CD4-positive, alpha-beta T cell treated with Interferon alpha-2 for 1 hour (primary cell): Measurements from ENCODE around the gene JPH3.

Experiments used
- DNase-seq, 2 donors: peaks; one replicate each; pipeline ENCODE4 v3.0.0-alpha.2; 2020 to 2022

The JPH3 gene

DNA sequence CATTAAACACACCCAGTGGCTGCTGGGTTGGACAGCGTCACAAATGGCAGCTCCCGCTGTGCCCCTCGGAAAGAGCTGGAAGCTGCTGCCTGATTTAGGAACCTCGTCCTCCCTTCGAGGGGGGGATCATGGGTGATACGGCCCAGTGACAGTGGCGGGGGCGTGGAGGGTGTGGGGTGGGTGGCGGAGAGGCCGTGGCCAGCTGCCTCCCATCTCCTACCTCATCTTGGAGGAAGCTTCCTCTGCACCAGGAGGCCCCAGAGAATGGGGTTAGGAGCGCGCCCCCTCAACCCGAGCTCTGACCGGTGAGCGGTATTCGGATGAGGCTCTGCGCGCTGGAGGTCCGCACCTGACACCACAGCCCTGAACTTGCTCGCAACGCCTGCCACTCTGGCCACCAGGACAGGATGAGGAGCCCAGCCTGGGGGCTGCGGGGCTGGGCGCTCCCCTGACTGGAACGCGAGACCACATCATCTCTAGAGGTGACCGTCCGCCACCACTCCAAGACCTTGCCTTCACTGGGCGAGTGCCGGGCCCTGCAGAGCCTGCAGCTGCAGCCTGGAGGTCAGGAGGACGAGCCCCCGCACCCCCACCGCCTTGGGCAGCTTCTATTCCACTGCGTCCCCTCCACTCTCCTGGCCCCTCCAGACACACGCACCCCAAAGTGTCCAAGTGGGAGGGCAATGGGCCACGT is 82.5 kb downstream of the JPH3 start:
- no peak for DNase-seq

DNA sequence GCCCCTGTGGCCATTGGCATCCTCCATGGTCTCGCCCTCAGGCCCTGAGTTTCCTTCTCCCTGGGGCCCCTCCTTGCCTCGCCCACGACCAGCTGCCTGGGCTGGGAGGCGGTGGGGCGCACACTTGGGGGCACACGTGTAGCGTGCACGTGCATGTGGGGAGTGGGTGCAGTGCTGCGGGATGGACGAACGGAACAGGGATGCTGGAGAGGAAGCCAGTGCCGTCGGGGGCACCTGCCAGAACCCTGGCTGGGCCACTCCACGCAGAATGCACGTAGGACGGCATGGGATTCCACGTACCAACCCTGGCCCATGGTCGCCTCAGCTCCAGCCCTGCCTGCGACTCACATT is 83.1 kb downstream of the JPH3 start:
- DNase-seq, result no peak

DNA sequence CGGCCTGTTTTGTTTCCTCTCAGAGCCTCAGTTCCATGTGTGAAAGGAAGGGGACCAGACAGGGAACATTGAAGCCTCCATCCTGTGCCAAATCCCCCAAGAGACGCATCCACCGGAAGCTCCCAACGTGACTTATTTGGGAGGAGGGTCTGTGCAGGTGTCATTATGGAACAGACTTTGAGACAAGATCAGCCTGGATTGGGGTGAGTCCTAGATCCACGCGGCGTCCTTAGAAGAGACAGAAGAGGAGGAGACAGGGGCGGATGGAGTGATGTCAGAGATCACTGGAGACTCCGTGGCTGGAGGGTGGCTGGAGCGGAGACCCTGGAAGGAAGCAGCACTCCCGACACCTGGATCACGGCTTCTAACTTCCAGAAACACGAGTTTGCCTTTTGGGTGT is 83.5 kb downstream of the JPH3 start:
- DNase-seq, result no peak

DNA sequence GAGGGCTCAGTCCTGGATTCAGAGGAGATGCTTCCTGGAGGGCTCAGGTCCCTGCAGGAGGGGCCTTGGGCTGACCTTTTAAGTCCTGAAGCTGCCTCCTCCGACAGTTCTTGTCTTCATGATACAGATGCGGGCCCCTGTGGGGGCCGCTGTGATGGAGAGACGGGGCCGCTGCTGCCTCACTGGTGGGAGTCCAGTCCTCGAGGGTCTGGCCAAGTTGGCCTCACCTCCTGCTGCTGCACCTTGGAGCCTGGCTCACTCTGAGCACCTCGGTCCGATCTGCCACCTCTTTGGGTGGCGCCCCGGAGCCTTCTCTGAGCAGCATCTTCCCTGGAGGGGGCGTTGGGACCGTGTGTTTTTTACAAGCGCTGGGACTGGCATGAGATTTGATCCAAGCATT is 84.4 kb downstream of the JPH3 start:
- no peak for DNase-seq

DNA sequence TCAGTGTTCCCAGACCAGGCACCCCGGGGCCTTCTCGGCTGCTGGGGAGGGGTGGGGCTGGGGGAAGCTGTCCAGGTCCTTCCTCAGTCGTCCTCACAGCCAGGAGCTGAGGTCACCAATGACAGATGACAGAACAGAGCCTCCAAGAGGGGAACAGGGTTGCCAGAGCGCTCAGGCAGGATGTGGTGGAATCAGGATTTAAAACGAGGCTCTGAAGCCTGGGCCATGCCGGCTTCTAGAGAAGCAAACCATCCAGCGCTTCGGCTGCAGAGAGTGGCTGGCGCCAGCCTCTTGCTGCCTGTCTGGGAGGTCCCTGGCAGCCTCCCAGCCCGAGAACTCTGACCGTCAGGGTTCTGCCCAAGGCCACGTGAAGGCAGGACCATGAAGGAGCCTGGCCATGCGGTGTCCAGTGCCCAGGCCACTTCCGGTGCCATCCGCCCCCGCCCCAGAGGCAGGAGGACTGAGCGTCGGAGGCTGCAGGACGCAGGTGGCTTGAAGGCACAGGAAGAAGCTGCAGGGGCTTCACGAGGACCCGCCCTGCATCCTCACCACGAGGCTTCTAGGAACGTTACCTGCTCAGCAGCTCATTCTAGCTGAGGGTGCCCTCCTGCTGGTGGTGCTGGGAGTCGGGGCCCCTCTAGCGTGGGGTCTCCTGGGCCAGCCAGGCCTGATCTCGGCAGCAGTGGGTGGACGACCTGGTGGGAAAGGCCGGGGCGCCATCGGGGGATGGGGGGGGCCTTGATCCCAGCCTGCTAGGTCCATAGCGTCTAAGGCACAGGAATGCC is 85.0 kb downstream of the JPH3 start:
- DNase-seq, result no peak

DNA sequence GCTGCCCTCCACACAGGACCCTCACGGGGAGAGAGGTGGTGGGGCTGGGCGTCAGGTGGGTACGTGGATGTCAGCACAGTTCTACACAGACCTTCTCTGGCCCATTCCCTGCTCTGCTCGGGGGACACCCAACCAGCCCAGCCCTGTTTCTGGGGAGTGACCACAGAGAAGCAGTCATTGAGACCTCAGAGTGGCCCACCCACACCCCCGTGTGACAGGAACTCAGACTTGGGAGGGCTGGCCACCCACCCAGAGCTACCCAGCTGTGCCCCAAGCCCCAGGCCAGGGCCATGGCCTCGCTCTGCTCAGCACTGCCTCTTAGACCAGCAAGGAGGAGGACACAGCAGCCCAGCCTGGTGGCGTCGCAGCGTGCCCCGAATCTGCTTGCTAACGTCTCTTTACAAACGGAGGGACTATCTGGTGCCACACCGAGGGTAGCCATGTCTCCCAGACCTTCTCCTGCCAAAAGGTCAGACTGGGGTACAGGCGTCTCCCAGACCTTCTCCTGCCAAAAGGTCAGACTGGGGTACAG is 85.8 kb downstream of the JPH3 start:
- DNase-seq, result no peak

DNA sequence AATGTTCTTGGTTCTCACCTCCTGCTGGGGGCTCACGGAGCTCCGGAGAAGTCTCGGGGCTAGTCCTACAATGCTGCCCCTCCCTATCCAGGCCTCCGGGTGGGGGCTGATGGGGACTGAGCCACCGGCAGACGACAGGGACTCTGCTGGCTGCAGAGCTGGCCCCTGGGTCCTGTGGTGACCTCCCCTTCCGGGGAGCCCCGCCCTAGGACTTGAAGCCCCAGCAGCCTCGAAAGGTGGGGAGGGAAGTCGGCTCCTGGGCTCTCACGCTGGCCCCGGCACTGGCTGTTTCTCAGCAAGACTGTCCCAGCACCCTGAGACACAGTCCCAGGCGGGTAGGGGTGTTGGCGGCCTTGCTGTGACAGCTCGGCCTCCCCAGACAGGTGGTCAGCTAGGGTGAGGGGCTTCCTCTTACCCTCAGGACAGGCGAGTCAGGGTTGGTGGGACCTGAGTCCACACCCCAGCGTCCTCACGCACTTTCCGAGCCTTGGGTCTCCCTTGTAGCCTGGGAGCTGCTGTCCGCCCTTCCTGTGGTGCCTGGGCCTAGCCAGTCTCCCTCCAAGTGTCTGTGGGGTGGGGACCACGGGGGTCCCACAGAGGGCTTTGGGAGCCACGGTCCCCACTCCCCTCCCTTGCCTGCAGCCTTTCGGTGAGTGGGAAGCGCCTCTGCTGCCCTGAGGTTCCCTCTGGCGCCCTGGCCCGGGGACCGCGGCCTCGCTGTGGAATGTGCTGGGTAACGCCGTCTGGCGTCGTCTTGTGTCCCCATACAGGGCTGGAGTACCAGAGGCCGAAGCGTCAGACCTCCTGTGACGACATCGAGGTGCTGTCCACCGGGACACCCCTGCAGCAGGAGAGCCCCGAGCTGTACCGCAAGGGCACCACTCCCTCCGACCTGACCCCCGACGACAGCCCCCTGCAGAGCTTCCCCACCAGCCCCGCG is 86.8 kb downstream of the JPH3 start:
- no peak for DNase-seq

DNA sequence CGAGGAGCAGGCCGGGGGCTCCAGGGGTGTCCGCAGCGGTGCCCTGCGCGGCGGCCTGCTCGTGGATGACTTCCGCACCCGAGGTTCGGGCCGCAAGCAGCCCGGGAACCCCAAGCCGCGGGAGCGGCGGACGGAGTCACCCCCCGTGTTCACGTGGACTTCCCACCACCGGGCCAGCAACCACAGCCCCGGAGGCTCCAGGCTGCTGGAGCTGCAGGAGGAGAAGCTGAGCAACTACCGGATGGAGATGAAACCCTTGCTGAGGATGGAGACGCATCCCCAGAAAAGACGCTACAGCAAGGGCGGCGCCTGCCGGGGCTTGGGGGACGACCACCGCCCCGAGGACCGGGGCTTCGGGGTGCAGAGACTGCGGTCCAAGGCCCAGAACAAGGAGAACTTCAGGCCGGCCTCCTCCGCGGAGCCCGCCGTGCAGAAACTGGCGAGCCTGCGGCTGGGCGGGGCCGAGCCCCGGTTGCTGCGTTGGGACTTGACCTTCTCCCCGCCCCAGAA is 87.7 kb downstream of the JPH3 start:
- DNase-seq, result no peak

DNA sequence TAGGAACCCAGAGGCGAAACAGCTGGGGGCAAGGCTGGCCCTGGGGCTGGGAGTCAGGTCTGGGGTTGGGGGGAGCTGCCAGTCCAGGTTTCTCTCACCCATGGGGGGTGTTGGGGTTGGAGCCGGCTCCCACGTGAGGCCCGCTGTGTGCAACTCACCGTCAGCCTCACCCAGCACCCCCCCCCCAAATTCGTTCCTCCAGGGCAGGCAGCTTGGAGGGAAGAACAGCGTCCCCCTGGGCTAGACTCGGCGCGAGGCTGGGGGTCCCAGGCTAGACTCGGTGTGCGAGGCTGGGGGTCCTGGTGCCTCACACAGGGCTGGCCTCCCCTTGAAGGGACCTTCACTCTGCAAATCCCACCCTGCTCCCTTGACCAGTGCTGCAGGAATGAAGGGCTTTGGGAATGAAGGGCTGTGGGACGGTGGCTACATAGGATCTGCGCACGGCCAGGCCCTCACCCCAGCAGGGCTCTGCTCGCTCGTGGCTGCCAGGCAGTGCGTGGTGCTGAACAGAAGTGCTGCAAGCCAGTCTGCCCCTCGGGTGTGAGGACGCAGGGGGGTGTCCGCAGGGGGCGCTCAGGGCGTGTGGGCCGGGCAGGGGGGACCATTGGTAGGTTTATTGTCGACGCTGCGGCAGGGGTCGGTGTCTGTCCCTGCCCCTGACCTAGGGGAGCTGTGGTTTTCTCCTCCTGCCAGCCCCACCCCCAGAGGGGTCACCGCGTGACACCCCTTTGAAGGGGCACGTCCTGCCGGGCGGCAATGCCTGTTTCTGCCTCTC is 88.8 kb downstream of the JPH3 start:
- no peak for DNase-seq

DNA sequence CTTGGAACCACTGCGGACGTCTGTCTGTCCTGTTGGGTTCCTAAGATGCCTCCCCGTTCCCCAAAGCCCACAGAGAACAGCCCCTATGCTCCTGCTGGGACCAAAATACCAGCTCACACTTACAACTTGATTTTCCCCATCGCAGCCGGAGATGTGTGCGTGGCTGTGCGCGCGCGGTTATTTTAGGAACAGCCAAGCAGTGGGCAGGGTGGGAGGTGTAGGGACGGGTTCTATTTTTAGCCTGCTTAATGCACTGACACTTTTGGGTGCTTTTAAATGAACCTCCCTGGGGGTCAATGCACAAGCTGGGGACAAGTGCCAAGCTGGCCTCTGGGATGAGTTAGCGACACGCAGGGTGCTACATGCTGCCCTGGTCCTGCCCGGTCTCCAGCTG is 89.4 kb downstream of the JPH3 start:
- DNase-seq, result no peak

DNA sequence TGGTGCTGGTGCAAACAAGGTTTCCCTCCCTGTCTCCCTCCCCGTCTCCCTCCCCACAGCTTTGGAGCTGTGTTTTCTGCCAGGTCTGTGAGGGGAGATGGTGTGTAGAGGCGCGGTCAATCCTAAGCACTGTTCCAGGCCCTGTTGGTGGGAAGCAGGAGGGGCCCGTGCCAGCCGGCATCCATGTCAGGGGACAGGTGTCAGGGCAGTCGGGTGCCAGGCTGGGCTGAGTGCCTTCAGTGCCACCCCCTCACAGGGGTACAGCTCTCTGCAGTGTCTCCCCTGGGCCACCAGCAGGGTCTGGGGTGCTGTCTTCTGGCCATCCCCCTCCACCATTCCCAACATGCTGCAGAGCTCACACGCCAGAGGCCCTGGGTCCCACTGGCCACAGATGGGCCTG is 89.9 kb downstream of the JPH3 start:
- no peak for DNase-seq

DNA sequence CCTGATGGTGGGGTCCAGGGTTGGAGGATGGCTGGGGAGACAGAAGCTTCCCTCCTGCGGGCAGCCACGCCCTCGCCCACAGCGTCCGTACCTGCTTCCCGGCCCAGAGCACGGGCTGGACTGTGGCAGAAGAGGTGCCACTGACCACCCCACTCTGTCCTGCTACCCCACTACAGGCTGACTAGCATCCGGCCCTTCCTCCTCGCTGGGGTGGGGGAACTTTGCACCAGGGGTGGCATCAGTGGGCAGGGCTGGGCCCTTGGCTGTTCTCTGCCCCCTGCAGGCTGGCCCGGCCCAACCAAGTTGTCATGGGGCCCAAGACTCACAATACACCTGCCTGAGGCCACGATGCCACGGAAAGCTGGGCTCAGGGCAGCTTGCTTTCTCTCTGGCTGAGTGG is 90.4 kb downstream of the JPH3 start:
- DNase-seq, result no peak

DNA sequence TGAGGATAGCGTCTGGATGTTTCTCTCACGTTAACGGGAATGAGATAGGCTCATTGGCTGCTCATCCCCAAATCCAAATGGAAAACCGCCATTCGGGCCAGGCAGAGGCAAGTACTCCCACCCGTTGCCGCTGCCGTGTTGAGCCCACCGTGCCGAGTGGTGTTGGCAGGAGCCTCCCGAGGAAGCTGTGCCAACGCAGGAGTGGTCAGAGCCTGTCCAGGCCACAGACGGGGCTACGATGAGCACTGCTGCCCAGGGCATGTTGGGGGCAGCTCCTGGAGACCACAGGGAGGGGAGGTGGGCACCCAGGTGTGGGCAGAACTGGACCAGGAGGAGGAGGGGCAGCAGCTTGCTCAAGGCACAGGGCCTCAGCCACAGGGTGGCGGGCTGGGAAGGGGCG is 91.5 kb downstream of the JPH3 start:
- no peak for DNase-seq

DNA sequence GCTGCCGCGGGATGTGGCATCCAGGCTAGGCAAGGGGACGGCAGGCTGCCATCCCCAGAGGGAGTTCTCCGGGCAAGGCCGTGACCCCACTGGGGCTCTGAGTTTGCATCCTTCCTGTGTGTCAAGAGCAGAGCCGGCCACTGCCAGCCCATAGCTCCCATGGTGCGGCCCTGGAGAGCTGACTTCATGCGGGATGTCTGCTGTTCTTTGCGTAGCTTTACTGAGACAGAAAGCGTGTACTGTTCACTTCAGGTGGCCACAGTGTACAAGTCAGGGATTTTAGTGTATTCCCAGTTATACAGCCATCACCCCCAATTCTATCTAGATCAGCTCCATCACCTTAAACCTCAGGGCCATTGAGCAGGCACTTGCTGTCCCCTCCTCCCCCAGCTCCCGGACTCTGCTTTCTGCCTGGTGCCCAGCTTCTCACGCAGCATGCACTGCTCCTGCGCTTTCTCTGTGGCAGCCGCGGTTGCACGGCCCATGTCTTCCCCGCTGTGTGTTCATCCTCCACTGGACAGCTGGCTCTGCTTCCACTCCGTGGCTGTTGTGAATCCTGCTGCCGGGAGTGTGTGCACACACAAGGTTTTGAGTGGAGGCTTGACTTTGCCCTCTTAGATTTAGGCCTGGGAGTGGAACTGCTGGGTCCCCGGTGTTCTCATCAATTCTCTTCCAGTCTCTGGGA is 92.3 kb downstream of the JPH3 start:
- no peak for DNase-seq

DNA sequence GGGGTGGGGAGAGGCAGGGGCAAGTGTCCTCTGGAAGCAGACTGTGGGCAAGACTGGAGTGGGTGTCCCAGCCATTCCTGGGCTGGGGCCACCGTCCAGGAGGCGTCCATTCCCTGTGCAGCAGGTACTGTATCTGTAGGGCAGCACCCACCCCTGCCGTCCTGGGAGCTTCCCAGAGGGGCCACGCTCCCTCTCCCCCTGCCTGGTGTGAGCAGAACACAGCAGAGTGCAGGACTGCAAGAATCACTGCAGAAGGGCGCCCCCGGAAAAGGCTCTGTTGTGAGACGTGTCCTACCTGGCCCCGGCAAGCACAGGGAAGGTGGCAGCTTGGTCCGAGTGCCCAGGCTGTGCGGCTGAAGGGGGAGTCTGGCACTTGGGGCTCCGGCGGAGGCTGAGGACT is 93.2 kb downstream of the JPH3 start:
- no peak for DNase-seq

DNA sequence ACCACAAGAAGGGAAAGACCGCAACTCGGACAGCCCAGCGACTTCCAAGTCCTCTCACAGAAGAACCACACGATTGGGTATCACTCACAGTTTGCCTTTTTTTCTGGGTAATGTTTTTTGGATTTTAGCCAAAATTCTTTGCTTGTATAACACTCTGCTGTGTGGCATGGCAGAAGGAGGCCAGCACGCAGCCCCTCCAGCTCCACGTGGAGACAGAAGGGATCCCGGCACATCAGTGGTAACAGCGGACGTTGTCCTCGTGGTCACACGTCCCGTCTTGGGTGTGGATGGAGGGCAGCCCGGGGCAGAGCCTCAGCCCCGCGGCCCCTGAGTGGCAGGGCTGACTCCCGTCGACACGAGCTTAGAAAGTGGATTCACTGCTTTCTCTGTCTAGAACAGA is 94.4 kb downstream of the JPH3 start:
- DNase-seq, result no peak

DNA sequence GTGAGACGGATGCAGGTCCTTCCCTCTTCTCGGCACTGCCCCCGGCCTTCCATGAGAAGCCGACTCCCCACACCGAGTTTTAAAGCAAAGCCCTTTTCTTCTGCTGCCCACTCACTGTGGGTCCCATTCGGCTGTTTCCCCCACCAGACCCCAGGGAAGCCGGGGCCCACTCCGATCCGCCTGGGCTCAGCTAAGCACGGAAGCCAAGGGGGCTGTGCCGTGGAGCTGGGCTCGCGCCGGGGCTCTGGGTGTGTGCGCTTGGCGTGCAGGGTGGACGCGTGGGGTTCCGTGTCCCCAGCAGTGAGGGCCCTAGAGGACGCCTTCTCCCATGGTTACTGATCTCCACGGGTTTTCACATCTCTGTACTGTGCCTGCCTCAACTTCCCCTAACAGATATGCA is 94.9 kb downstream of the JPH3 start:
- no peak for DNase-seq

DNA sequence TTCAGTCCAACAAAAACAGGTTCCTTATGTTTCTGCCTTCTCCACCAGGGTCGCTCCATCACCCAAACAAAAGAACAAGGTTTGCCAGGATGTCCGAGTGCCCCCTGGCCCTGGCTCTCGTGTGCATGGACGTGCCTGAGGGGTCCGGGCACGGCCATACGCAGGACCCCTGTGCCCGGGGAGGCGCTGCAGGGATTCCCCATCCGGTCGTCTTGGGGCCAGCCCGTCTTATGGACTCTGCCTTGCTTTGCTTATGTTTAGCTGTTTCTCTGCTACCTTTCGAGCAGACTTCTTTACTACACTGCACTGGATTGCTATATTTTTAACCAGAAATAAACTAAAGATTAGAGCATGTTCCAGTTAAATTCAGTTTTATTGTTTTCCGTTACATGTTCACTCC is 95.5 kb downstream of the JPH3 start:
- no peak for DNase-seq

DNA sequence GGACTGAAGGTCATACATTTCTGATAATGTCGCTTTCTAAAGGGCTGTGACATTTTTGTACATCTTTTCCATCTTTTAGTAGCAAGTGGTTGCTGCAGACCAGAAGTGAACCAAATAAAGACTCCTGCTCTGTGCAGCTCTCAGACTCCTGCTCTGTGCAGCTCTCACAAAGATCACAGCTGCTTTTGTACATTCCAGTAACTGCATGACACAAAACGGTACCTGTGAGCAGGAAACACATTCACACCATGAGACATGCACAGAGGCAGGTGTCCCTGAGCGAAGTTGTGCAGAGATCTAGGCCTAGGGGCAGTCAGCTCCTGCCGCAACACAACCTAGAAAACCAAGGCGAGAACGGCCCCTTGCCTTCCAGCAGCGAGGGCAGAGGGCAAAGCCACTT is 95.9 kb downstream of the JPH3 start:
- DNase-seq, result no peak

DNA sequence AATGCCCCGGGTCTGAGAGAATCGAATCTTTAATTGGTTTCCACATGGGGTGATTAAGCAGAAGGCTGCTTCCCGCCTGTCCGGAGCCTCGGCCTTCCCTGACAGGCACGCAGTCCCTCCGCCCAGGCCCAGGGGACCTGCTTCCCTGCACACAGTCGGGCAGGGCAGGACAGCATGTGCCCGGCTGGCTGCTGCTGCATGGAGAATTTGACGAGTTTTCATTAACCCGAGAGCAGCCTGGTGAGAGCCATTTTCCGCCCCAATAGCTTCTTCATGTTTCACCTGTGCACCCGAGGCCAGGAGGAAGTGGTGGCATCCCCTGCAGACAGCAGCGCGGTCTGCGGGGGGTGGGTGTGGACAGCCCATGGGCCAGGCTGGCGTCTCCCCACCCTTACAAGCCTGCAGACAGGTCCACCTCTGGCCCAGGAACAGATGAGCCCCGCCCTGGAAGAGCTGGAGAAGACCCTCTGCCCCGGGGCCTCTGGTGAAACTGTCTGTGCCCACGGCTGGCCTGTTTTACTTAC is 96.4 kb downstream of the JPH3 start:
- peak in 1 of 2 donors; percentile 7 for DNase-seq

DNA sequence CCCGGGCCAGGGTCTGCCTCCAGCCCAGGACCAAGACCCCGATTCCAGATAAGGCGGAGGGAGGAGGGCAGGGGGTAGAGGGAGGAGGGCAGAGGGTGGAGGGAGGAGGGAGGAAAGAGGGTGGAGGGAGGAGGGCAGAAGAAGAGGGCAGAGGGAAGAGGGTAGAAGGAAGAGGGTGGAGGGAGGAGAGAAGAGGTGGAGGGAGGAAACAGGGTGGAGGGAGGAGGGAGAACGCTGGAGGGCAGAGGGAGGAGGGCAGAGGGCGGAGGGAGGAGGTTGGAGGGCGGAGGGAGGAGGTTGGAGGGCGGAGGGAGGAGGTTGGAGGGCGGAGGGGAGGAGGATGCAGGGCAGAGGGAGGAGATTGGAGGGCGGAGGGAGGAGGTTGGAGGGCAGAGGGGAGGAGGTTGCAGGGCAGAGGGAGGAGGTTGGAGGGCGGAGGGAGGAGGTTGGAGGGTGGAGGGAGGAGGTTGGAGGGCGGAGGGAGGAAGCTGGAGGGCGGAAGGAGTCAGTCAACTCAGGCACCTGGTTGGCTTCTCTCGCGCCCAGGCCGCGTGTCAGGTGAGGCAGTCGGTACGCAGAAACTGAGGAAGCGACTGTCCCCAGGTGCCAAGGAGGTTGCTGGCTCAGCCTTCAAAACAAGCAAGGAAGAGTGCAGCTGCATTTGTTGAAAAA is 98.2 kb downstream of the JPH3 start:
- DNase-seq, result peak in 1 of 2 donors; percentile 17
